HG02610 (cell line): ENCODE measurements around the gene SPRYD4.
A peak's percentile ranks its signal among the peaks of the same experiment; 100 is the strongest.
"Not testable (repeated sequence)": the region's sequence is repeated elsewhere in the genome, so short reads cannot be mapped to it uniquely, and the experiment has no call there.

Source experiments
- ATAC-seq: cut with Tn5 transposase; IDR thresholded peaks from one replicate; pipeline ENCODE4 v1.9.1; 2021; ENCODE audit warnings: mild to moderate bottlenecking, moderate library complexity; ENCODE audit not compliant: unreplicated experiment

Gene SPRYD4

DNA sequence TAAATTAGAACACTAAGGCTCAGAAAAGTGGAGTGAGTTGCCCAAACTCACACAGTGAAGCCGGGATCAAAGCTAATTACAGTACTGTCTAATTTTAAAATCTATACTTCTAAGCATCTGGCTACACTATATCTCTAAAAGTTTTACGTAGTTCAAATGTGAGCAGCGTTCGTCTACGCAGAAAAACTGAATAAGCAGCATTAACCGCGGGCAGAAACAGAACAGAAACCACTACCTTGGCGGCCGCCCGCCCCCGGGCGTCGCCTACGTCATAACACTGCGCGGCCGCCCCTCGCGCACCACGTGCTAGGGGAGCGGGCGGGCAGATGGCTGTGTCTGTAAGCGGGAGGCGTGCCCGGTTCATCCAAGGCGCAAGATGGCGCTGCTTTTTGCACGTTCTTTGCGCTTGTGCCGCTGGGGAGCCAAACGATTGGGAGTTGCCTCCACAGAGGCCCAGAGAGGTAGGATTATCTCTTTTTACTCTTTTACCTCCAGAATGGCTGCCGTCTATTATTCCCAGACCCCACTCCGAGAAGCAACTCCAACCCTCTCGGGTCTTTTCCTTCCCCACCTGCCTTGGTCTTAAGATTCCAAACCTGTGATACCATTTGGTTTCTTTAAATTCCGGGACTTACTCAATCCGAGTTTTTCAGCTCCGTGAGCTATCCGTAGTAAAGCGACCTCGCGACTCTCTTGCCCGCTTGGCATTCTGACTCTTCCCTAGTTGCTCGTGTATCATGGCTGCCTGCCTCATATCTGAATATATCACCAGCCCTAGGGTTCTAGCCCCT, at the start of gene SPRYD4:
Gene SPRYD4, plus strand, starts transcription at position 363 of the 791 bp plus-strand sequence. Its CDS starts 14 bp downstream, at position 377.
- peak; percentile 89 for ATAC-seq

DNA sequence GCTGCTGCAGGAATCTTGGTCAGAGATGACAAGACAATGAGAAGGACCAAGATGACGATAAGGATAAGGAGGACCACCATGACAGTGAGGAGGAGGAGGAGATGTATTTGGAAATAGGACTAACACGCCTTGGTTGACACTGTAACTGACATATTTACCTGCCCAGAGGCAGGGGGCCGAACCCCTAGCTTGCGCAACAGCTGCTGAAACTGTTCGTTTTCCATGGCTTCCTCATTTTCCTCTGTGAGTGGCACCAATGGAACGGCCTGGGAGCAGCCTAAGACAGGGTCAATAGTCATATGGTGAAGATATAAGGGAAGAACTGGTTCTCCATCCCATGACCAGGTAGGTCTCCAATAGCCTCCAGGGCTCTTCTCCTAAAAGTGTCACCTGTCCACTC, 48.0 kb upstream of the SPRYD4 start:
- ATAC-seq, result no peak

DNA sequence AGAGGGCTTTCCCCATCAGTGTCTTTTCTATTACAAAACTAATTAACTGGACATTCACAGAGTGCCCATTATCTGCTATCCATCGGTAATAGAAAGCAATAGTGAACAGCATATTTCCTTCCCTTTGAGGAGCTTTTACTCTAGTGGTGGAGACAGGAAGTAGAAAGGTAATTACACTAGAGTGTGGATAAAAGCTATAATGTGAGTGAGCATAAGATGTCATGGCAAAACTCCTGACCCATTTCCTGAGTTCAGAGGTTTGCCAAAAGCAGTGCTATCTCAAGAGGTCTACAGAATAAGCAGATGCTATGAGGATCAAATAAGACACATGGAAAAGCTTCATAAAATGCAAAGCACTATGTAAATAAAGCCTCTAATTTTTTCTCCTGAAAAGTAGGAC, 43.2 kb upstream of the SPRYD4 start:
- no peak for ATAC-seq

DNA sequence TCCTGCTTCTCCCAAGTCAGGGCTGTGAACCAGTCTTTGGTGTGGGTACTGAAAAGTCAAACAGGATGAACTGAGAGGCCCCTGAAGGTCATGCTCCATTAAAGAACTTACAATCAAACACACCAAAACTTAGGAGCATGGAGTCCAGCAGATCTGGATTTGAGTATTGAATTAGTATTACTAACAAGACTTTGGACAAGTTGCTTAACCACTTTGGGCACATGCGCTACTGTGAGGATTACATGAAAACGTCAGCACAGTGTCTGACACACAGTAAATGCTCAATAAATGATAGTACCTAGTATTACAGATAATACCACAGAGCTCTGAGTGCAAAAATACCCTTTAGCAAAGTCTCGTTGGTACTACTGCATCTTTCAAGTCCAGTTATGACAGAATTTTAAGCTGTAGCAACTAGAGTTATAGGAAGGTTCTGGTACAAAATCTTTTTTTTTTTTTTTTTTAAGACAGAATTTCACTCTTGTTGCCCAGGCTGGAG, 42.4 kb upstream of the SPRYD4 start:
- ATAC-seq, result no peak

DNA sequence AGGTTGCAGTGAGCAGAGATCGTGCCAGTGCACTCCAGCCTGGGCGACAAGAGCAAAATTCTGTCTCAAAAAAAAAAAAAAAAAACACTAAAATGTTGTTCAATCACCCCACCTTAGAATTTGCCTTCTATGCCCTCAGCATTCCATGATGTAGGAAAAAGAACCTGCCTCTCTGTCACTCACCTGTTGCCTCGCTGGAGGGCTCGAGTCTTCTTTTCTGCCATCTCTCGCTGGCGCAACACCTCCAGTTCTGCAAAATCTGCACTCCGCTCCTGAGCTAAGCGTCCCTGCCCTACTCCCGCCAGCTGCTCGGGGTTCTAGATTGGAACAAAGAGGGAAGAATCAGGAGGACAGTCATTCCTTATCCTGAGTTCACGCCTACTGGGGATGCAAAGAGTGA, 37.1 kb upstream of the SPRYD4 start:
- ATAC-seq, result no peak

DNA sequence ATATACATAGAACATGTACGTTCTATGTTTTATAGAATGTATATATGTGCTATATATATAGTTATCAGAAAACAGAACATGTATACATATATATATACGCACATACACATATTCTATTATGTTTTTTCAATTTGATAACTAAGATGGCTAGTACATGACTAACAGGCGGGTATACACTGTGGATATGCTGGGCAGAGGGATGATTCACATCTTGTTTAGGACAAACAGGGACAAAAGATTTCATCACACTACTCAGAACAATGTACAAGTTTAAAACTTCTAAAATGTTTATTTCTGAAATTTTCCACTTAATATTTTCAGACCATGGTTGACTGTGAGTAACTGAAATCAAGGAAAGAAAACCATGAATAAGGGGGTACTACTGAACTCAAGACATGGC, 36.5 kb upstream of the SPRYD4 start:
- no peak for ATAC-seq

DNA sequence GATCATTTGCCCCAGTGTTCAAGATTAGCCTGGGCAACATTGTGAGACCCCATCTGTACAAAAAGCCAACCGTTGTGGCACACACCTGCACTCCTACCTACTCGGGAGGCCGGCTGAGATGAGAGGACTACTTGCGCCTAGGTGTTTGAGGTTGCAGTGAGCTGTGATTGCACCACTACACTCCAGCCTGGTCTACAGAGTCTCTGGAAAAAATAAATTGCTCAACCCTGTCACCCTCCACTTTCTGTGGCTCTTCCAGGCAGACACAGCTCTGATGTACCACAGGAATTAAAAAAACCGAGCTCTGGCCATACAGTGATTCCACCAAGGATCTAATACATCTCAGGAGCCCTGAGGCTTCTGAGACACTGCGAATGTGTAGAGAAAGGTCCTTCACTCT, 33.5 kb upstream of the SPRYD4 start:
- no peak for ATAC-seq

DNA sequence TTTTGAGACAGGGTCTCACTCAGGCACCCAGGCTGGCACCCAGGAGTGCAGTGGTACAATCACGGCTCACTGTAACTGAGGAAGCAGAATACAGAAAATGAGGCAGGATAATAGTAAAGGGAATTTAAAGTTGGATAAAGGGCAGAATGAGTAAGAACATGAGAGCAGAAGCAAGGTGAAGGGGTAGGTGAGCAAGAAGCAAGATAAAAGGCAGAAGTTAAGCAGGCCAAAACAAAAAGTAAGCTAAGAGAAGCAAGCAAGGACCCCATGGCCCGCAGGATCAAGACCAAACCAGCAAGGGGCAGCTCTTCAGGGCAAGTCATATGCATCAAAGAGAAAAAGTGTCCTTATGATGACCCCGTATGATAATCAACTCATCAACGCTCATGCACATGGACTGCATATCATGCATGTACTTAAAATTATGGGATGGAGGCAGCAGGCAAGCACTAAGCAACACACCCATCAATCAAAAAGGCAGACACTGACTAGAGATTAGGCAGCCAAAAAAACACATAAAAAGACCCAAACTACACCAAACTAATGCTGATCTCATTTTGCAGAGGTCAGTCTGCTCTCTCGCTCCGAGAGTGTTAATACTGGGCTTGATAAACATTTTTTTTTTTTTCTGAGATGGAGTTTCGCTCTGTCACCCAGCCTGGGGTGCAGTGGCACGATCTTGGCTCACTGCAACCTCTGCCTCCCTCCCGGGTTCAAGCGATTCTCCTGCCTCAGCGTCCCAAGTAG, 30.8 kb upstream of the SPRYD4 start:
- no peak for ATAC-seq

DNA sequence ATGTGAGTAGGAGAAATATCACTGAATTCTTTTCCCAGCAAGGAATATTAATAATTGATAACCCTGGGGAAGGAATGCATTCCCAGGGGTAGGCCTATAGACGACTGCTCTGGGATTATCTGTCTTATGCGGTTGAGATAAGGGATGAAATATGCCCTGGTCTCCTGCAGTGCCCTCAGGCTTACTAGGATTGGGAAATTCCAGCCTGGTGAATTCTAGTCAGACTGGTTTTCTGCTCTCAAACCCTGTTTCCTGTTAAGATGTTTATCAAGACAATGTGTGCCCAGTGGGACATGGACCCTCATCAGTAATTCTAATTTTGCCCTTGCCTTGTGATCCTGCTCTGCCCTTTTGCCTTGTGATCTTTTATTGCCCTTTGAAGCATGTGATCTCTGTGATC, 25.2 kb upstream of the SPRYD4 start:
- not testable (repeated sequence) for ATAC-seq

DNA sequence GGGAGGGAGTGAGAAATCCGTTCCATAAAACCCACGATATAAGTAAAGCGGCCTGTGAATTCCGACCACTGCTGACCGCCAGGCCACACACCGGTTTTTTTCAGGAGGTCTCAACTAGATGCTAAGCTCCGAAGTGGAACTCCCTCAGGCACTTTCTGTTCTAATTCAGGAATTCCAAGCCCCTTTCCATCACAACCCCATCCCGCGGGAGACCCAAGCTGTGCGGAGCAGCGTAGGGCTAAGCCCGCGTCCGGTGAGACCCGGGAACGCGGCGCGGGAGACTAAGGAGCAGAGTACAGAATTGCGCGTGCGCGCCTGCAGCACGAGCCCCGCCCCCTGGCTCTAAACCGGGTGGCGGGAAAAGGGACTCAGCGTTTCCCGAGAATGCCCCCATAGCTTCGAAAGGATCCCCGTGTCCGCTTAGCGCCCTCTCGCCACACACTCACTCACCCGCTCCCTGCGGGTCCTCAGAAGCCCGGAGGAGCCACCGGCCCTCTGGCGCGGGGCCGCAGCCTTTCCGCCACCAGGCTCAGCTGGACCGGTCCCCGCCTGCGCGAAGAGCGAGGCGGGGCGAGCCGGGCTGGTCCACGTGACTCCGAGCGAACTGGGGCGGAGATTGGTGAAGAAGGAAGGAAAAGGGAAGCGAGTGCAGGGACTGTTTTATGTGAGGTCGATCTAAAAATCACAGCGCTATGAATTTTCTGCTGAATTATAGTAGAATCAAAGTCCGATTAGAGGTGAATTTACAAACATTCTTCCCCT, 19.3 kb upstream of the SPRYD4 start, which contains the start of gene TIMELESS:
Gene TIMELESS, minus strand, starts transcription at position 567 of the 762 bp plus-strand sequence. CDS start 15,256 bp downstream, outside the sequence.
- peak; percentile 97 for ATAC-seq

DNA sequence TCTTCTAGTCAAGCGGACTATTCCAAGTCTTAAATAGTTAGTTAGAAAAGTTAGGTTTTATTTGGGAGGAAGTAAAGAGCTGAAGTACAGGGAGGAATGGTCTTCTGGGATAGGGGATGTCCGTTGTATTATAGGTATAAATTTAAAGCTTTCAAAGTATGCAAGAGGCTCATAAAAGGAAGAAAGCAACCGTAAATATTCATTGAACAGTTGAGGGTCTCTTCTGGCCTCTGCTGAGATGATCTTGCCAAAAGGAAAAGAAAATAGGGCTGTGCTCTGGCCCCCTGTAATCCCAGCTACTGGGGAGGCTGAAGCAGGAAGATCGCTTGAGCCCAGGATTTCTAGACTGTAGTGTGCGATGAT, 18.8 kb upstream of the SPRYD4 start:
- ATAC-seq, result no peak

DNA sequence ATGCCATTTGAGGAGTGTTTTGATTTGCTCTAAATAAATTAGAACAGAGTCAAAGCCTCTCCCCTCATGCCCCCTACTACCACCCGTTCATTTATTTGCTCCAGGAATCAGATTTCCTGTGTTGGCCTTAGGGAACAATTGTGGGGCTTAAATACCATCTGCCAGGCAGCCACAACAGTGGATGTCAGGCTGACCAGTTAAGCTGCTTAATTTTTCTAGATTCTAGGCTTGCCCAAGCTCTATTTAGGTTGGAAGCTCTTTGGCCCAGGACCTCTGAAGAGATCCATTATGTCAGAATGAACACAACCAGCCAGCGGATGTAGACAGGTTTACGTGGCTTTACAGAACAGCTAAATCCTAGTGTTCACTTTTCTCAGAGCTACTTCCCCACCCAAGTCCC, 18.1 kb upstream of the SPRYD4 start:
- no peak for ATAC-seq

DNA sequence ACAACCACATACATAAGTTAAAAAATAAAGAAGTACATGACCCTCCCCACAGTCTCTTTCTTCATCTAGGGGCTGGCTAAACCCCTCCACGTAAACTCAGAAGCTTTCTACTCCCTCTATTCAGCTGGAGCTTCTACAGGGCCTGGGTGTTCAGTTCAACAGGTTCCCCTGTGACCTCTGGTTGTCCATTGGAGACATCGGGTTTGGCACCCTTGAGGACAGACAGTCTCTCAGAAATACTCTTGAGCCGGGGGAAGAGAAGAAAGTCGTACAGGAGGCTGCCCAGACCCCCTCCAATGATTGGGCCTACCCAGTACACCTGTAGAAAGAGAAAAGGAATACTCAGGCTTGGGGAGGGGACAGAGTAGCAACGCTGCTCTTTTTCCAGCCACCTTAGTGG, 17.2 kb upstream of the SPRYD4 start:
- no peak for ATAC-seq

DNA sequence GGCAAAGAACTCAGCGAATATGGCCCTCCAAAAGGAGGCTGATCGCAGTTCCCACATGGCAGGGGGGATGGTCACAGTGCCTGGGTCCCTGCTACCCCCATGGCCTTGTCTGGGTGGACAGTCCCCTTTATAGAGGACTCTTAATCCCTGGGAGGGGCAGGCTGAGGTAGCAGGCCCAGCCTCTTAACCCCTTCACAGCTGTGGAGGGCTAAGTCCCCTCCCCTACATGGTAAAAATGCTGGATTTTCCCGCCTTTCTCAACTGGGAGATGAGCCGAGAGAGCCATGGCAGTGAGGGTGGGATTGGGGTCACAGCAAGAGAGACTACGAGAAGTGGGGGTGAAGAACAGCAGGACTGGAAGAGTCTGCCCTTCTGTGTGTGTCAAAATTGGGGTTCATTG, 13.8 kb upstream of the SPRYD4 start, which contains the start of gene MIP:
Gene MIP, minus strand, starts transcription at position 101 of the 400 bp plus-strand sequence. Its CDS starts 44 bp downstream, at position 57.
- no peak for ATAC-seq

DNA sequence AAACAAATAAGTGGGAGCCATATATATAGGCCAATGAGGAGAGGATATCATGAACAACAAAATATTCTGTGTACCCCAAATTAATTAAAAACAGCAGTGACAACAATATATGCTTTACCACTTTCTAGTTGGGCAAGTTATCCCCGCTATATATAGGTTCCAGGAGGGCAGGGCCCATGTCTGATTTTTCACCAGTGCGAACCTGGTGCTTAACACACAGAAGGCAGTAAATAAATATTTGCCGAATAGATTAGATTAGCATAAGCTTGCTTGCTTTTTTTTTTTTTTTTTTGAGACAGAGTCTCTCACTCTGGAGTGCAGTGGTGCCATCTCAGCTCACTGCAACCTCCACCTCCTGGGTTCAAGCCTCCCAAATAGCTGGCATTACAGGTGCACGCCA, 10.6 kb upstream of the SPRYD4 start:
- no peak for ATAC-seq

DNA sequence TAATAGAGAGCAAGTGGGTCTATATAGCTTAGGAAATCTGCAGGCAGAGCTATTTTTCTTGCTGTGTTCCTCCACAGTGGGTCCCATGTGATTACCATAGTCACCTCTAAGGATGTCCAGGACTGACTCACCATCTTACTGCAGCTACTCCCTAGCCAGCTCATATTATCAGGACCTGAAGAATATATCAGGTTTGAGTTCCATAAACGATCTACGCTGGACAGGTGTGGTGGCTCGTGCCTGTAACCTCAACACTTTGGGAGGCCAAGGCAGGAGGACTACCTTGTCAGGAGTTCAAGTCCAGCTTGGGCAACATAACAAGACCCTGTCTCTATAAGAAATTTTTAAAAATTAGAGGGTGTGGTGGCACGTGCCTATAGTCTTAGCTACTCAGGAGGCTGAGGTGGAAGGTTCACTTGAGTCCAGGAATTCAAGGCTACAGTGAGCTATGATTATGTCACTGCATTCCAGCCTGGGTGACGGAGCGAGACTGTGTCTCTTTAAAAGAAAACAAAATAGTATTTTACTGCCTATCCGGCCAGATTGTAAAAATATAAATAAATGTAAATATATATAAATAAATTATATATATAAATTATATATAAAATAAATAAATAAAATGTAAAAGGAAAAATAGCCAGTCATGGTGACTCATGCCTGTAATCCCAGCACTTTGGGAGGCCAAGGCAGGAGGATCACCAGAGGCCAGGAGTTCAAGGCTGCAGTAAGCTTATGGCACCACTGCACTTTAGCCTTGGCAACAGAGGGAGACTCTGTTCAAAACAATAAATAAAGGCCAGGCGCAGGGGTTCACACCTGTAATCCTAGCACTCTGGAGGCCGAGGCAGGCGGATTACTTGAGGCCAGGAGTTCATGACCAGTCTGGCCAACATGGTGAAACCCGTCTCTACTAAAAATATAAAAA, 6.9 kb upstream of the SPRYD4 start:
- ATAC-seq, result no peak

DNA sequence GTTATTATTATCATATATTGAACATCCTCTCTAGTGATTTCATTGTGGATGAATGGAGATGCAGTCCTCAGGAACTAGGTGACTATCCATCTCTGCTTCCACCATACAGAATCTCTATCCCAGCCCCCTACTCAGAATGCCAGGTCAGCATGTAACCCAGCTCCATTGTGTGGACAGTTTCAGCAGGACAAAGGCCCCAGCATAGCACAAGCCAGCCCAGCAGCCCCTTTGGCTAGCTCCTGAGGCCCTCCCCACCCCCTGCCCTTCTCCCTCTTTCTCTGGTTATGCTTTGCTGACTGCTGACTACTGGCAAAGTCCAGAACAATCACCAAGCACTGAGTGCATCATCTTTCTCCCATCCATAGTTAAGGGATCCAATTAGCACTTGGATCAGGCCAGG, 5.8 kb upstream of the SPRYD4 start:
- ATAC-seq, result no peak

DNA sequence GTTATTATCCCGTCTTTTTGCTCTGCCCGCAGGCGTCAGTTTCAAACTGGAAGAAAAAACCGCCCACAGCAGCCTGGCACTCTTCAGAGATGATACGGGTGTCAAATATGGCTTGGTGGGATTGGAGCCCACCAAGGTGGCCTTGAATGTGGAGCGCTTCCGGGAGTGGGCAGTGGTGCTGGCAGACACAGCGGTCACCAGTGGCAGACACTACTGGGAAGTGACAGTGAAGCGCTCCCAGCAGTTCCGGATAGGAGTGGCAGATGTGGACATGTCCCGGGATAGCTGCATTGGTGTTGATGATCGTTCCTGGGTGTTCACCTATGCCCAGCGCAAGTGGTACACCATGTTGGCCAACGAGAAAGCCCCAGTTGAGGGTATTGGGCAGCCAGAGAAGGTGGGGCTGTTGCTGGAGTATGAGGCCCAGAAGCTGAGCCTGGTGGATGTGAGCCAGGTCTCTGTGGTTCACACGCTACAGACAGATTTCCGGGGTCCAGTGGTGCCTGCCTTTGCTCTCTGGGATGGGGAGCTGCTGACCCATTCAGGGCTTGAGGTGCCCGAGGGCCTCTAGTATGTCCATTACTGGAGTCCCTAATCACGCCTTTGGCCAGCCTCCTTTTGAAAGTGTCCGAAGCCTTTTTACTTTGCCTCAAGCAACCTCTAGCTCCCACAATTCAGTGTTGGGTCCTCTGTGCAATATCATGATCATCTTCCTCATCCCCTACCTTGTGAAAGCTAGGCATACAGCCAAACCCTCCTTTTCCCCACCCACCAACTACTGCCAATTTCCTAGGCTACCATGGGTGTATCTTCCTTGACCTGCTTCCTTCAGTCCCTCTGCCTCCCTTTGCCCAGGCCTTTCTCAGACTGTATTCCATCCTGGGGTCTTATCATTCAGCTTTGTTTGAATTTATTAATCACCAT, 891 bp downstream of the SPRYD4 start:
- no peak for ATAC-seq

DNA sequence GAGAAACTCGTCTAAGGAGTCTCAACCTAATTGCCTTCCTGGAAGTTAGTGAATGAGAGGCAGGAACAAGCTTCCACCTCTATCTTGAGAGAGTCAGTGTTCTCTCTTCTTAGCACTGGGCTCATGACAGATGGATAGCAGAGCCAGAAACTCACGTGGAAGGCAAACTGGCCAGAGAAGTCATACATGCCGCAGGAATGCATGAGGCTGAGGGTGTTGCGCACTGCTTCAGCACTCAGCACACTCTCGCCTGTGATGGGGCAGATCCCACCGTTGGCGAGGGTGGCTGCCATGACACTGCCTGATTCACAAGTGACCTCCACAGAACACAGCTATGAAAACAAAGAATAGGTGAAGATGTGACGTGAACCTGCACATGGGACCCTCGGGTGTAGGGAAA, 6.0 kb downstream of the SPRYD4 start:
- ATAC-seq, result no peak
